ENCODE measurements around the gene DPP8. TPM values are rescaled to one million over a fixed set of nuclear protein-coding genes. Genes with fewer than 3 reads are reported as not detected.

Gene DPP8
- total and polyA plus RNA-seq, 10 of the 15 experiments (the other 5 are each of a cell fraction or from before 2014, with no cell fraction given): 12.0 to 30.6 (median 24.3) TPM

GRCh38 chr15:65424683-65425082, 92.8 kb downstream of the DPP8 start:
- no peak overlapping the region for H3K9ac ChIP-seq (ENCODE audit: control insufficient read depth, insufficient read depth, low read length)
- ChIA-PET SMC1A (ENCODE audit: uncharacterized antibody, unreplicated experiment) (no interaction called here), POLR2A (no interaction called here), RAD21 (ENCODE audit: unreplicated experiment) (no interaction called here), CTCF (interaction anchor here (0.7 kb wide), 1 partner anchor 118 kb away, joined by 3 read pairs; no protein-coding TSS in a partner anchor)
- ATAC-seq (no peak), FAIRE-seq (no peak), DNase-seq (ENCODE audit: low read depth, low spot score) (no peak)
- intact Hi-C loops (cut with micrococcal nuclease; ENCODE audit: unreplicated experiment) (no loop called here), in situ Hi-C loops (cut with MboI) (no loop called here)
- no peak overlapping the region for H3K27ac ChIP-seq (ENCODE audit: control insufficient read depth, insufficient read depth)
- H3K4me3 ChIP-seq: no peak overlapping the region
- H3K27me3 ChIP-seq (replicated peaks in 1 of 2; ENCODE audit: control insufficient read depth in 2 of 2, insufficient read depth in 2 of 2, low read length in 1 of 2): peaks cover 2 to 11% of the 10 kb centered on the region in 2 experiments
- no peaks in the 10 kb centered on the region for H4K20me1 ChIP-seq (ENCODE audit: control insufficient read depth, insufficient read depth)
- TF ChIP-seq SRF (IDR thresholded peaks at IDR 0.05; ENCODE audit: low read depth in 2 of 2, low read length in 2 of 2) (no peak), MYB (IDR thresholded peaks at IDR 0.05; ENCODE audit: borderline replicate concordance, low read depth, low read length) (no peak), PML (IDR thresholded peaks at IDR 0.05; ENCODE audit: low read length) (no peak), ELK1 (IDR thresholded peaks at IDR 0.05; ENCODE audit: low read depth, low read length) (no peak), NFYB (IDR thresholded peaks at IDR 0.05; ENCODE audit: insufficient read depth, low read depth, low read length) (no peak), KDM1A (IDR thresholded peaks at IDR 0.05; ENCODE audit: borderline replicate concordance) (no peak)
- H3K36me3 ChIP-seq (ENCODE audit: control insufficient read depth in 2 of 2, insufficient read depth in 2 of 2, low read length in 1 of 2): no peaks in the 10 kb centered on the region
- peaks cover 7% of the 10 kb centered on the region for H3K4me1 ChIP-seq (ENCODE audit: control insufficient read depth, insufficient read depth, low read length)
- no peak overlapping the region for H2AFZ ChIP-seq (ENCODE audit: control insufficient read depth, low read depth, low read length)
- no peaks in the 10 kb centered on the region for H3K79me2 ChIP-seq (ENCODE audit: control insufficient read depth, insufficient read depth, low read length)
- H3K4me2 ChIP-seq (ENCODE audit: control insufficient read depth, insufficient read depth): no peak overlapping the region
- H3K9me3 ChIP-seq (replicated peaks; ENCODE audit: control insufficient read depth, insufficient read depth, low read length): no peaks in the 10 kb centered on the region
- no TSS peak for BruUV-seq (replicated peaks)
- WGBS (ENCODE audit: insufficient coverage, insufficient replicate concordance, low lambda C conversion rate, missing lambda C conversion rate): 96% methylated on average over 5 of the region's 5 CpGs

GRCh38 chr15:65423976-65424679, 93.4 kb downstream of the DPP8 start:
- ChIA-PET CTCF (no interaction called here), SMC1A (ENCODE audit: uncharacterized antibody, unreplicated experiment) (no interaction called here), RAD21 (ENCODE audit: unreplicated experiment) (no interaction called here), POLR2A (no interaction called here)
- intact Hi-C loops (cut with micrococcal nuclease; ENCODE audit: unreplicated experiment): no loop called here
- DNase-seq (ENCODE audit: low read depth, low spot score) (no peak), ATAC-seq (no peak), FAIRE-seq (no peak)
- H3K4me2 ChIP-seq (ENCODE audit: control insufficient read depth, insufficient read depth): no peak overlapping the region
- H3K9me3 ChIP-seq (replicated peaks; ENCODE audit: control insufficient read depth, insufficient read depth, low read length): no peaks in the 10 kb centered on the region
- no peaks in the 10 kb centered on the region for H3K79me2 ChIP-seq (ENCODE audit: control insufficient read depth, insufficient read depth, low read length)
- H3K27ac ChIP-seq (ENCODE audit: control insufficient read depth, insufficient read depth): no peak overlapping the region
- H3K9ac ChIP-seq (ENCODE audit: control insufficient read depth, insufficient read depth, low read length): no peak overlapping the region
- peaks cover 7% of the 10 kb centered on the region for H3K4me1 ChIP-seq (ENCODE audit: control insufficient read depth, insufficient read depth, low read length)
- peaks cover 2 to 11% of the 10 kb centered on the region in 2 experiments for H3K27me3 ChIP-seq (replicated peaks in 1 of 2; ENCODE audit: control insufficient read depth in 2 of 2, insufficient read depth in 2 of 2, low read length in 1 of 2)
- H4K20me1 ChIP-seq (ENCODE audit: control insufficient read depth, insufficient read depth): no peaks in the 10 kb centered on the region
- in situ Hi-C loops (cut with MboI): no loop called here
- H2AFZ ChIP-seq (ENCODE audit: control insufficient read depth, low read depth, low read length): no peak overlapping the region
- 69% methylated on average over 9 of the region's 9 CpGs for WGBS (ENCODE audit: insufficient coverage, insufficient replicate concordance, low lambda C conversion rate, missing lambda C conversion rate)
- BruUV-seq (replicated peaks): no TSS peak
- no peaks in the 10 kb centered on the region for H3K36me3 ChIP-seq (ENCODE audit: control insufficient read depth in 2 of 2, insufficient read depth in 2 of 2, low read length in 1 of 2)
- no peak overlapping the region for H3K4me3 ChIP-seq
- TF ChIP-seq EP300 (IDR thresholded peaks at IDR 0.05; ENCODE audit: borderline replicate concordance in 1 of 2, control insufficient read depth in 1 of 2, low read depth in 2 of 2, low read length in 2 of 2) (no peak), IKZF2 (IDR thresholded peaks at IDR 0.05) (no peak), NBN (IDR thresholded peaks at IDR 0.05) (no peak), CBX3 (IDR thresholded peaks at IDR 0.05; ENCODE audit: borderline replicate concordance, low read depth) (no peak), NFIC (IDR thresholded peaks at IDR 0.05; ENCODE audit: low read depth, low read length) (no peak), EZH2 (IDR thresholded peaks at IDR 0.05; ENCODE audit: borderline replicate concordance, control insufficient read depth, low read depth, low read length) (no peak), ZNF592 (IDR thresholded peaks at IDR 0.05) (no peak)
